Stomach (tissue), 4 donors: ENCODE results near the gene ELOVL5.

Experiments used
- EP300 ChIP-seq: sonication (generic); formaldehyde crosslinking; IDR thresholded peaks from one replicate; pipeline ENCODE4 v1.6.1; 2017; ENCODE audit warnings: antibody characterized with exemption
- POLR2A ChIP-seq, 4 donors: fragments of 450-650 bp; IDR thresholded peaks; one replicate each; pipeline ENCODE4 v1.6.1; 2016; ENCODE audit warnings: antibody characterized with exemption in 4 of 4, control low read depth in 2 of 4, mild to moderate bottlenecking in 1 of 4, moderate library complexity in 1 of 4
- POLR2AphosphoS5 ChIP-seq, 3 donors: sonication (generic); formaldehyde crosslinking; IDR thresholded peaks; one replicate each; pipeline ENCODE4 v1.6.1; 2016; ENCODE audit warnings: antibody characterized with exemption in 3 of 3
- TF ChIP-seq, protein P1 (sequence below), 7 experiments: fragments of 450-650 bp in 4 of 7; fragments of 200-600 bp in 3 of 7; sonication (generic) in 3 of 7; IDR thresholded peaks; one replicate each; pipeline ENCODE4 v1.5.1; 2016 to 2019; ENCODE audit warnings: antibody characterized with exemption in 7 of 7, control low read depth in 2 of 7, mild to moderate bottlenecking in 1 of 7

GRCh38 chr6:53330137-53330536 is 18.6 kb downstream of the ELOVL5 start:
- TF ChIP-seq, protein P1, sequence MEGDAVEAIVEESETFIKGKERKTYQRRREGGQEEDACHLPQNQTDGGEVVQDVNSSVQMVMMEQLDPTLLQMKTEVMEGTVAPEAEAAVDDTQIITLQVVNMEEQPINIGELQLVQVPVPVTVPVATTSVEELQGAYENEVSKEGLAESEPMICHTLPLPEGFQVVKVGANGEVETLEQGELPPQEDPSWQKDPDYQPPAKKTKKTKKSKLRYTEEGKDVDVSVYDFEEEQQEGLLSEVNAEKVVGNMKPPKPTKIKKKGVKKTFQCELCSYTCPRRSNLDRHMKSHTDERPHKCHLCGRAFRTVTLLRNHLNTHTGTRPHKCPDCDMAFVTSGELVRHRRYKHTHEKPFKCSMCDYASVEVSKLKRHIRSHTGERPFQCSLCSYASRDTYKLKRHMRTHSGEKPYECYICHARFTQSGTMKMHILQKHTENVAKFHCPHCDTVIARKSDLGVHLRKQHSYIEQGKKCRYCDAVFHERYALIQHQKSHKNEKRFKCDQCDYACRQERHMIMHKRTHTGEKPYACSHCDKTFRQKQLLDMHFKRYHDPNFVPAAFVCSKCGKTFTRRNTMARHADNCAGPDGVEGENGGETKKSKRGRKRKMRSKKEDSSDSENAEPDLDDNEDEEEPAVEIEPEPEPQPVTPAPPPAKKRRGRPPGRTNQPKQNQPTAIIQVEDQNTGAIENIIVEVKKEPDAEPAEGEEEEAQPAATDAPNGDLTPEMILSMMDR (IDR thresholded peaks at IDR 0.05): no peak
- TF ChIP-seq POLR2A (IDR thresholded peaks at IDR 0.05) (no peak), EP300 (no peak), POLR2AphosphoS5 (IDR thresholded peaks at IDR 0.05) (no peak)
